Measurements from ENCODE around the gene TRAPPC6A. TPM values are rescaled to one million over a fixed set of nuclear protein-coding genes. Genes with fewer than 3 reads are reported as not detected.

TRAPPC6A gene
- total and polyA plus RNA-seq, 9 of the 15 experiments (the other 6 are each of a cell fraction or from before 2014, with no cell fraction given): 0.82 to 23.6 (median 11.6) TPM

DNA sequence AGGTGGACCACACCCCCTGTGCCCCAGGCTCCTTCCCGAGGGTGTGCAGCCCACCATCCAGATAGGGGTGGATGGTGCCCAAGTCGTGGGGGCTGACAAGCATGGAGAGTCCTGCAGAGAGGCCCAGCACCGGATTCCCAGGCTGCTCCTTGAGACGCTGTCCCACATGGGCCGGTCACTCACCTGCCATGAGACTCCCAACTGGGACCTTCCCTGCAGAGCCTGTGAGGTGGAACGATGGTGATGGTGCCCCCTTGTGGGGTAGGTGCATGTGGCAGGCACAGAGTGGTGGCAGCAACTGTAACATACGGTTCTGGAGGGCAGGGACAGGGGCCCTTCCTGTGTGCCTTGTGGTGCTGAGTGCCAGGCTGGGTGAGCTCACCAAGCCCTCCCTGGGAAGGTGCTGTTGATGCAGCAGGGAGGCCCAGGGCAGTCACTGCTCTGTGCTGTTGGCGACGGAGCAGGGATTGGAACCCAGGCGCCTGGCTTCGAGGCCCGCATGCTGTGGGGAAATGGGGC is 52.0 kb downstream of the TRAPPC6A start (continued):
- TF ChIP-seq YY1 (IDR thresholded peaks at IDR 0.05; ENCODE audit: borderline replicate concordance in 1 of 3, control insufficient read depth in 1 of 3, extremely low read depth in 1 of 3, insufficient read depth in 3 of 3, insufficient read length in 1 of 3, insufficient replicate concordance in 2 of 3, low read depth in 1 of 3, low read length in 2 of 3) (peak in 1 of 3 experiments; percentile 41), HDGF (IDR thresholded peaks at IDR 0.05) (peak; percentile 87), TBP (optimal IDR thresholded peaks at IDR 0.05; ENCODE audit: low read depth, low read length) (no peak), ATF7 (IDR thresholded peaks at IDR 0.05) (0 out of 2 replicates have a peak, but pooled peaks have one; percentile 12), POLR2AphosphoS5 (IDR thresholded peaks at IDR 0.05; ENCODE audit: control insufficient read depth, insufficient read depth, low read depth, low read length) (no peak), FOXA1 (IDR thresholded peaks at IDR 0.05; ENCODE audit: borderline replicate concordance) (no peak), RAD21 (CRISPR knock-in tag; conservative IDR thresholded peaks at IDR 0.05 in 1 of 2, IDR thresholded peaks at IDR 0.05 in 1 of 2) (peak; percentile 58 to 84), MAFK (IDR thresholded peaks at IDR 0.05; ENCODE audit: low read length) (no peak)
- TF ChIP-seq, protein P1, sequence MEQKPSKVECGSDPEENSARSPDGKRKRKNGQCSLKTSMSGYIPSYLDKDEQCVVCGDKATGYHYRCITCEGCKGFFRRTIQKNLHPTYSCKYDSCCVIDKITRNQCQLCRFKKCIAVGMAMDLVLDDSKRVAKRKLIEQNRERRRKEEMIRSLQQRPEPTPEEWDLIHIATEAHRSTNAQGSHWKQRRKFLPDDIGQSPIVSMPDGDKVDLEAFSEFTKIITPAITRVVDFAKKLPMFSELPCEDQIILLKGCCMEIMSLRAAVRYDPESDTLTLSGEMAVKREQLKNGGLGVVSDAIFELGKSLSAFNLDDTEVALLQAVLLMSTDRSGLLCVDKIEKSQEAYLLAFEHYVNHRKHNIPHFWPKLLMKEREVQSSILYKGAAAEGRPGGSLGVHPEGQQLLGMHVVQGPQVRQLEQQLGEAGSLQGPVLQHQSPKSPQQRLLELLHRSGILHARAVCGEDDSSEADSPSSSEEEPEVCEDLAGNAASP (IDR thresholded peaks at IDR 0.05): no peak
- TF ChIP-seq, protein P2, sequence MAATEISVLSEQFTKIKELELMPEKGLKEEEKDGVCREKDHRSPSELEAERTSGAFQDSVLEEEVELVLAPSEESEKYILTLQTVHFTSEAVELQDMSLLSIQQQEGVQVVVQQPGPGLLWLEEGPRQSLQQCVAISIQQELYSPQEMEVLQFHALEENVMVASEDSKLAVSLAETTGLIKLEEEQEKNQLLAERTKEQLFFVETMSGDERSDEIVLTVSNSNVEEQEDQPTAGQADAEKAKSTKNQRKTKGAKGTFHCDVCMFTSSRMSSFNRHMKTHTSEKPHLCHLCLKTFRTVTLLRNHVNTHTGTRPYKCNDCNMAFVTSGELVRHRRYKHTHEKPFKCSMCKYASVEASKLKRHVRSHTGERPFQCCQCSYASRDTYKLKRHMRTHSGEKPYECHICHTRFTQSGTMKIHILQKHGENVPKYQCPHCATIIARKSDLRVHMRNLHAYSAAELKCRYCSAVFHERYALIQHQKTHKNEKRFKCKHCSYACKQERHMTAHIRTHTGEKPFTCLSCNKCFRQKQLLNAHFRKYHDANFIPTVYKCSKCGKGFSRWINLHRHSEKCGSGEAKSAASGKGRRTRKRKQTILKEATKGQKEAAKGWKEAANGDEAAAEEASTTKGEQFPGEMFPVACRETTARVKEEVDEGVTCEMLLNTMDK (IDR thresholded peaks at IDR 0.05; ENCODE audit: borderline replicate concordance, insufficient read depth, low read depth, low read length, poor library complexity, severe bottlenecking): peak; percentile 91
- TF ChIP-seq, protein P3, sequence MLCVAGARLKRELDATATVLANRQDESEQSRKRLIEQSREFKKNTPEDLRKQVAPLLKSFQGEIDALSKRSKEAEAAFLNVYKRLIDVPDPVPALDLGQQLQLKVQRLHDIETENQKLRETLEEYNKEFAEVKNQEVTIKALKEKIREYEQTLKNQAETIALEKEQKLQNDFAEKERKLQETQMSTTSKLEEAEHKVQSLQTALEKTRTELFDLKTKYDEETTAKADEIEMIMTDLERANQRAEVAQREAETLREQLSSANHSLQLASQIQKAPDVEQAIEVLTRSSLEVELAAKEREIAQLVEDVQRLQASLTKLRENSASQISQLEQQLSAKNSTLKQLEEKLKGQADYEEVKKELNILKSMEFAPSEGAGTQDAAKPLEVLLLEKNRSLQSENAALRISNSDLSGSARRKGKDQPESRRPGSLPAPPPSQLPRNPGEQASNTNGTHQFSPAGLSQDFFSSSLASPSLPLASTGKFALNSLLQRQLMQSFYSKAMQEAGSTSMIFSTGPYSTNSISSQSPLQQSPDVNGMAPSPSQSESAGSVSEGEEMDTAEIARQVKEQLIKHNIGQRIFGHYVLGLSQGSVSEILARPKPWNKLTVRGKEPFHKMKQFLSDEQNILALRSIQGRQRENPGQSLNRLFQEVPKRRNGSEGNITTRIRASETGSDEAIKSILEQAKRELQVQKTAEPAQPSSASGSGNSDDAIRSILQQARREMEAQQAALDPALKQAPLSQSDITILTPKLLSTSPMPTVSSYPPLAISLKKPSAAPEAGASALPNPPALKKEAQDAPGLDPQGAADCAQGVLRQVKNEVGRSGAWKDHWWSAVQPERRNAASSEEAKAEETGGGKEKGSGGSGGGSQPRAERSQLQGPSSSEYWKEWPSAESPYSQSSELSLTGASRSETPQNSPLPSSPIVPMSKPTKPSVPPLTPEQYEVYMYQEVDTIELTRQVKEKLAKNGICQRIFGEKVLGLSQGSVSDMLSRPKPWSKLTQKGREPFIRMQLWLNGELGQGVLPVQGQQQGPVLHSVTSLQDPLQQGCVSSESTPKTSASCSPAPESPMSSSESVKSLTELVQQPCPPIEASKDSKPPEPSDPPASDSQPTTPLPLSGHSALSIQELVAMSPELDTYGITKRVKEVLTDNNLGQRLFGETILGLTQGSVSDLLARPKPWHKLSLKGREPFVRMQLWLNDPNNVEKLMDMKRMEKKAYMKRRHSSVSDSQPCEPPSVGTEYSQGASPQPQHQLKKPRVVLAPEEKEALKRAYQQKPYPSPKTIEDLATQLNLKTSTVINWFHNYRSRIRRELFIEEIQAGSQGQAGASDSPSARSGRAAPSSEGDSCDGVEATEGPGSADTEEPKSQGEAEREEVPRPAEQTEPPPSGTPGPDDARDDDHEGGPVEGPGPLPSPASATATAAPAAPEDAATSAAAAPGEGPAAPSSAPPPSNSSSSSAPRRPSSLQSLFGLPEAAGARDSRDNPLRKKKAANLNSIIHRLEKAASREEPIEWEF (CRISPR knock-in tag; IDR thresholded peaks at IDR 0.05): no peak
- TF ChIP-seq, protein P4, sequence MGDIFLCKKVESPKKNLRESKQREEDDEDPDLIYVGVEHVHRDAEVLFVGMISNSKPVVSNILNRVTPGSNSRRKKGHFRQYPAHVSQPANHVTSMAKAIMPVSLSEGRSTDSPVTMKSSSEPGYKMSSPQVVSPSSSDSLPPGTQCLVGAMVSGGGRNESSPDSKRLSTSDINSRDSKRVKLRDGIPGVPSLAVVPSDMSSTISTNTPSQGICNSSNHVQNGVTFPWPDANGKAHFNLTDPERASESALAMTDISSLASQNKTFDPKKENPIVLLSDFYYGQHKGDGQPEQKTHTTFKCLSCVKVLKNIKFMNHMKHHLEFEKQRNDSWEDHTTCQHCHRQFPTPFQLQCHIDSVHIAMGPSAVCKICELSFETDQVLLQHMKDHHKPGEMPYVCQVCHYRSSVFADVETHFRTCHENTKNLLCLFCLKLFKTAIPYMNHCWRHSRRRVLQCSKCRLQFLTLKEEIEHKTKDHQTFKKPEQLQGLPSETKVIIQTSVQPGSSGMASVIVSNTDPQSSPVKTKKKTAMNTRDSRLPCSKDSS (IDR thresholded peaks at IDR 0.05; ENCODE audit: low read depth, partially characterized antibody): no peak
- TF ChIP-seq, protein P5, sequence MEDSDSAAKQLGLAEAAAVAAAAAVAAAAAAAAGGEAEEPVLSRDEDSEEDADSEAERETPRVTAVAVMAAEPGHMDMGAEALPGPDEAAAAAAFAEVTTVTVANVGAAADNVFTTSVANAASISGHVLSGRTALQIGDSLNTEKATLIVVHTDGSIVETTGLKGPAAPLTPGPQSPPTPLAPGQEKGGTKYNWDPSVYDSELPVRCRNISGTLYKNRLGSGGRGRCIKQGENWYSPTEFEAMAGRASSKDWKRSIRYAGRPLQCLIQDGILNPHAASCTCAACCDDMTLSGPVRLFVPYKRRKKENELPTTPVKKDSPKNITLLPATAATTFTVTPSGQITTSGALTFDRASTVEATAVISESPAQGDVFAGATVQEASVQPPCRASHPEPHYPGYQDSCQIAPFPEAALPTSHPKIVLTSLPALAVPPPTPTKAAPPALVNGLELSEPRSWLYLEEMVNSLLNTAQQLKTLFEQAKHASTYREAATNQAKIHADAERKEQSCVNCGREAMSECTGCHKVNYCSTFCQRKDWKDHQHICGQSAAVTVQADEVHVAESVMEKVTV (CRISPR knock-in tag; IDR thresholded peaks at IDR 0.05): peak; percentile 15; the same call in 1 of the 2 replicates

Measured in K562 (cell line).